ENCODE measurements around the gene LRRN3. TPM values are rescaled to one million over a fixed set of nuclear protein-coding genes. Genes with fewer than 3 reads are reported as not detected.
A peak's percentile ranks its signal among the peaks of the same experiment; 100 is the strongest.

Gene LRRN3
- total and polyA plus RNA-seq, 10 of the 15 experiments (the other 5 are each of a cell fraction or from before 2014, with no cell fraction given): 0.02 to 0.24 (median 0.11) TPM; not detected in 3

DNA sequence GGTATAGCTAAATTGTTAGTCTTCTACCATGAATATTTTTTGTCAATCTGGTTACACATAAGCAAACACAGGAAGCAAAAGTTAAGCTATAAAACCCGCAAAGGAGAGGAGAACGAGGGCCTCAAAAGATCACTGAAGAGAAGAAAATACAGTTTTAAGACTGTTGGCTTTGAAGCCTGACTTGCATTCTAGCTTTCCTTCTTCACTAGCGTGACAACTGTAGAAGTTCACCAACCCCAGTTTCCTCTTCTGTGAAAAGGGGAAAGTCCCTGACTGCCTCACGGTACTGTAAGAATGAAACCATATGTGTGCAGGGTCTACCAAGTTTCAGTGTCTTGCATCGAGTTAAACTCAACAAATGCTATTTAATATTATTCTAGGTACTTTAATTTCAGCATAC is 7.5 kb upstream of the LRRN3 start (continued):
- TF ChIP-seq CEBPZ (IDR thresholded peaks at IDR 0.05; ENCODE audit: low read depth, low read length): no peak
- TF ChIP-seq KLF5 (IDR thresholded peaks at IDR 0.05; ENCODE audit: partially characterized antibody): no peak
- TF ChIP-seq, protein P1, sequence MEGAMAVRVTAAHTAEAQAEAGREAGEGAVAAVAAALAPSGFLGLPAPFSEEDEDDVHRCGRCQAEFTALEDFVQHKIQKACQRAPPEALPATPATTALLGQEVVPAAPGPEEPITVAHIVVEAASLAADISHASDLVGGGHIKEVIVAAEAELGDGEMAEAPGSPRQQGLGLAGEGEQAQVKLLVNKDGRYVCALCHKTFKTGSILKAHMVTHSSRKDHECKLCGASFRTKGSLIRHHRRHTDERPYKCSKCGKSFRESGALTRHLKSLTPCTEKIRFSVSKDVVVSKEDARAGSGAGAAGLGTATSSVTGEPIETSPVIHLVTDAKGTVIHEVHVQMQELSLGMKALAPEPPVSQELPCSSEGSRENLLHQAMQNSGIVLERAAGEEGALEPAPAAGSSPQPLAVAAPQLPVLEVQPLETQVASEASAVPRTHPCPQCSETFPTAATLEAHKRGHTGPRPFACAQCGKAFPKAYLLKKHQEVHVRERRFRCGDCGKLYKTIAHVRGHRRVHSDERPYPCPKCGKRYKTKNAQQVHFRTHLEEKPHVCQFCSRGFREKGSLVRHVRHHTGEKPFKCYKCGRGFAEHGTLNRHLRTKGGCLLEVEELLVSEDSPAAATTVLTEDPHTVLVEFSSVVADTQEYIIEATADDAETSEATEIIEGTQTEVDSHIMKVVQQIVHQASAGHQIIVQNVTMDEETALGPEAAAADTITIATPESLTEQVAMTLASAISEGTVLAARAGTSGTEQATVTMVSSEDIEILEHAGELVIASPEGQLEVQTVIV (IDR thresholded peaks at IDR 0.05; ENCODE audit: borderline replicate concordance, partially characterized antibody): no peak
- peak in 1 of 2 experiments; percentile 86; a peak in 2 of 4 replicates for TF ChIP-seq ETV6 (conservative IDR thresholded peaks at IDR 0.05 in 1 of 2, IDR thresholded peaks at IDR 0.05 in 1 of 2; ENCODE audit: borderline replicate concordance in 1 of 2, low read depth in 1 of 2)
- TF ChIP-seq NR2F1 (conservative IDR thresholded peaks at IDR 0.05): peak; percentile 81
- TF ChIP-seq FOS (IDR thresholded peaks at IDR 0.05; ENCODE audit: borderline replicate concordance, extremely low read depth, insufficient read length): no peak
- TF ChIP-seq, protein P2, sequence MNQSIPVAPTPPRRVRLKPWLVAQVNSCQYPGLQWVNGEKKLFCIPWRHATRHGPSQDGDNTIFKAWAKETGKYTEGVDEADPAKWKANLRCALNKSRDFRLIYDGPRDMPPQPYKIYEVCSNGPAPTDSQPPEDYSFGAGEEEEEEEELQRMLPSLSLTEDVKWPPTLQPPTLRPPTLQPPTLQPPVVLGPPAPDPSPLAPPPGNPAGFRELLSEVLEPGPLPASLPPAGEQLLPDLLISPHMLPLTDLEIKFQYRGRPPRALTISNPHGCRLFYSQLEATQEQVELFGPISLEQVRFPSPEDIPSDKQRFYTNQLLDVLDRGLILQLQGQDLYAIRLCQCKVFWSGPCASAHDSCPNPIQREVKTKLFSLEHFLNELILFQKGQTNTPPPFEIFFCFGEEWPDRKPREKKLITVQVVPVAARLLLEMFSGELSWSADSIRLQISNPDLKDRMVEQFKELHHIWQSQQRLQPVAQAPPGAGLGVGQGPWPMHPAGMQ (IDR thresholded peaks at IDR 0.05; ENCODE audit: borderline replicate concordance): no peak
- no peak for TF ChIP-seq SMAD5 (IDR thresholded peaks at IDR 0.05; ENCODE audit: low read depth)
- TF ChIP-seq NBN (IDR thresholded peaks at IDR 0.05): peak; percentile 44; the same call in 1 of the 2 replicates
- peak; percentile 58; the same call in 1 of the 2 replicates for TF ChIP-seq SREBF1 (IDR thresholded peaks at IDR 0.05; ENCODE audit: low read length)
- TF ChIP-seq HCFC1 (IDR thresholded peaks at IDR 0.05; ENCODE audit: low read length): no peak
- no peak for TF ChIP-seq E2F8 (IDR thresholded peaks at IDR 0.05; ENCODE audit: low read depth, partially characterized antibody)

All from GM12878 (cell line).